Left cardiac atrium (tissue), 4 donors: ENCODE data around the gene CACNA2D4. TPM values are rescaled to one million over a fixed set of nuclear protein-coding genes. Genes with fewer than 3 reads are reported as not detected.
A peak's percentile ranks its signal among the peaks of the same experiment; 100 is the strongest.

Experiments used
- ATAC-seq, 2 donors: fragments of 200-7000 bp; cut with Tn5 transposase; one replicate each; pipeline ENCODE4 v1.9.1; 2020; ENCODE audit warnings: mild to moderate bottlenecking in 2 of 2, moderate library complexity in 2 of 2
- DNase-seq: peaks from one replicate; pipeline ENCODE4 v3.0.0-alpha.2; 2020
- intact Hi-C, 2 donors: fragments of 100-400 bp; cut with DNase I; formaldehyde crosslinking; loops; one replicate each; pipeline versions ENCODE4 v1.14.1 to v1.15.1; 2022 to 2023
- total RNA-seq, 2 donors: library from RNA; stranded (reverse); fragmentation: NEBNext Ultra II Directional; extraction: Animal tissue kit (Norgen Biotek cat#: 25700); gene quantifications; one replicate each; pipeline ENCODE4 v1.2.1, GENCODE V29; 2021
- donor health status: DM: no; HTN: yes; CAD: no.
- donor health status: DM: no; HTN: yes; CAD: no; lungs with severe emphysema.
- donor health status: DM: yes; HTN: yes; CAD: no.
- donor health status: Dilated cardiomyopathy.

Gene CACNA2D4
- total RNA-seq, 2 donors from 2014 or later, result 1.7 to 2.6 TPM

DNA sequence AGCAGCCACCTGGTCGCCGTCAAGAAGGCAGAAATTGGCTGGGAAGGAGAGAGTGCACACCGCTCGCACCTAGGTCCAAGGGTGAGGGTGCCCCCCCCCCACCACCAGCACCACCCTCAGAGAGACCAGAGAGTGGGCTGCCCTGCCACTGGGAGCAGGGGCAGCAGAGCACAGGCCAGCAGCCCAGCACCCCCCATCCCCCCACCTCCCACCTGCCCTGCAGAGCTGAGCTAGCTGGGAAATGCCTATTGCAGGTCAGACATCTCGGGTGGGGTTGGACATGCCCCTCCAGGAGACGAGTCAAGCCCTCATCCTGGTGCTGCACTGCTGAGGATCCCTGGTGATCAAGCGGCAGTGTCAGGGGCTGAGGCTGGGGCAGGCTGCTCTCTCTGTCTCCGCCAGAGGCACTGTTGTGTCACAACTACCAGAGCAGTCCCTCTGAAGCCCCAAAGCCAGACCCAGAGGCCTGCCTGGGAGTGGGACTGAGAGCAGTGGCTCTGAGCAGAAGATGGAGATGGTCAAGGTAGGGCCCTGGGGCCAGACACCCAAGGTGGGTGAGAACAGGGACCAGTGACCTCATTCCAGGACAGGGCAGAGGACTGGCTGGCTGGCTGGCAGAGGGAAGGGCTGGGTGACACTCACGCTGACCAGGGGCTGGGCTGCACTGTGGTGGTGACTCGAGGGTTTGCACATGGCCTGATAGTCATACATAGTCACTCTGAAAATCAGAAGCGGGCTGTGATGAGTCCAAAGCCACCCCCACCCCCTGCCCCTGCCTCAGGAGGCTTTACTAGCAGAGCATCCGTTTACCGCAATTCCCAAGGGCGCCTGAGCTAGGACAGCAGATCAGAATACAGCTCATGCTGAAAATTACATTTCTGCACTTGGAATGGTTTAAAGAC is 117.8 kb downstream of the CACNA2D4 start:
- no peak for ATAC-seq
- no peak for DNase-seq
- intact Hi-C loops, result no loop called here

DNA sequence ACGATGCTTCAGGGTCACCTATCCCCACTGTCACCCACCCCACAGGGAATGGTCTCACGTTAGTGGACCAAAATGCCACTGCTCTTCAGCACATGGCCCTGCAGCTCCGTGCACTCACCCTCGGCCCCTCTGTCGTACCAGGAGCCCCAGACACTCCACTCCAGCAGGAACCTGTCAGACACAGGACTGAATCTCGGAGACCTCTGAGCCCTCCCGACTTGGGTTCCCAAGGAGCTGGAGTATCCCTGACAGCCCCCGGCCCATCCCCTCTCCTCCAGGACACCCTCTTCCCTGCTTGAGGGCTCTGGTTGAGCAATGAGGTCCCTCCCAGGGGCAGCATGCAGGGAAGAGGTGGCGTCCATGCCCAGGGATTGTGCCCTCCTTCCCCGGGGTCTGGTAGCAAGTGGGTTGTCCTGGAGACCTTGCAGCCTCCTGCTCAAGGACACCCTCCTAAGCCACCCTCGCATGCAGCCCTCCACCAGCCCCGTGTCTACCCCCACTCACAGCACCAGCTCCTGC is 118.5 kb downstream of the CACNA2D4 start:
- DNase-seq (no peak), ATAC-seq (no peak)
- intact Hi-C loops, result loop anchor here (10.0 kb wide), 1 partner anchor 235 kb away; no protein-coding TSS in a partner anchor

DNA sequence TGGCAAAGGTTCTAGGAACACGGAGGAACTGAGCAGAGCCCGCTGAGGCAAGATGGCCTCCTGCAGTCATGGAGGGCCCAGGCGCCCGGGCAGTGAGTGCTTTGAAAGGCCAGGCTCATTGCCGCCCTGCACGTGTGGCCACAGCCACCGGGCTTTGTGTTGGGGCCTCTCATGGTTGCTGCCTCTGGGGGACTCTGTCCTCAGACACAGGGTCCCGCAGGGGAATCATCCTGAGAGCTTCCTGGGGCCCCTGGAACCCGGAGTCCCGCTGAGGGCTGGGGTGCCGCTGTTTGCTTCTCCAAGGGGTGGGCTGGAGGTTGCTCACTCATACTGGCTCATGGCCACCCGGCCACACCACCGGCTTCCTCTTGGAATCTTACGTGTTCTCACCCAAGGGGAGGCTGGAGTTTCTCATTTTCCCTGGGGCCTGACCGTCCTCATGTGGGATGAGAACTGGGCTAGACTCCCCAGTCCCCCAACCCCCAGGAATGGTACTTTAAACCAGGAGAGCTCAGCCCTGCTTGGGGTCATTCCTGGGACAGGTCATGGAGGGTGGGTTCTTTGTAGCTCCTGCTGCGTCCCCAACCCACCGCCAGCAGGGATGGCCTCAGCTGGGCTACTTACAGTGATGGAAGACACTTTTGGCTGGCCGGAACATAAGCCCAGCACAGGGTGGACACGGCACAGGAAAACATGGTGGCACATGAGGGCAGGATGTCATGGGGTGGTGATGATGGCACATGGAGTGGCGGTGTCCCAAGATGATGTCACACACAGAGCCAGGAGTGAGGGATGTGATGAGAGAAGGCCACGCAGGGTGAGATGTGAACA is 119.2 kb downstream of the CACNA2D4 start:
- intact Hi-C loops, result loop anchor here (10.0 kb wide), 1 partner anchor 236 kb away; no protein-coding TSS in a partner anchor
- ATAC-seq, result no peak
- no peak for DNase-seq

DNA sequence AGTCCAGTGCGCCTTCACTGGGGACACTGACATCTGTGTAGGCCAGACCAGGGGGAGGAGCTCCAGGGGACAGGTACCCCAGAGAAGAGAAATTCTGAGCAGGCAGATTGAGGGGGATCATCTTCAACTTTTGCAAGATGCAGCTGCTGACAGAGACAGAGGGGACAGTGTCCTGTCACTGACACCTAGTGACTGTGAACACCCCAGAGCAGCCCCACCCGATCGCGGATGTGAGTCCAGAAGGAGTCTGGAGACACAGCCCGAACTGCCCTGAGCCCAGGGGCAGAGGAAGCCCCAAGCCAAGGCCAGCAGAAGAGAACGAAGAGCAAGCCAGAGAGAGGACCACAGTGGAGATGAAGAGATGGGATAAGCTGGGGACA is 119.8 kb downstream of the CACNA2D4 start:
- ATAC-seq (no peak), DNase-seq (no peak)
- intact Hi-C loops, result loop anchor here (10.0 kb wide), 1 partner anchor 236 kb away; no protein-coding TSS in a partner anchor

DNA sequence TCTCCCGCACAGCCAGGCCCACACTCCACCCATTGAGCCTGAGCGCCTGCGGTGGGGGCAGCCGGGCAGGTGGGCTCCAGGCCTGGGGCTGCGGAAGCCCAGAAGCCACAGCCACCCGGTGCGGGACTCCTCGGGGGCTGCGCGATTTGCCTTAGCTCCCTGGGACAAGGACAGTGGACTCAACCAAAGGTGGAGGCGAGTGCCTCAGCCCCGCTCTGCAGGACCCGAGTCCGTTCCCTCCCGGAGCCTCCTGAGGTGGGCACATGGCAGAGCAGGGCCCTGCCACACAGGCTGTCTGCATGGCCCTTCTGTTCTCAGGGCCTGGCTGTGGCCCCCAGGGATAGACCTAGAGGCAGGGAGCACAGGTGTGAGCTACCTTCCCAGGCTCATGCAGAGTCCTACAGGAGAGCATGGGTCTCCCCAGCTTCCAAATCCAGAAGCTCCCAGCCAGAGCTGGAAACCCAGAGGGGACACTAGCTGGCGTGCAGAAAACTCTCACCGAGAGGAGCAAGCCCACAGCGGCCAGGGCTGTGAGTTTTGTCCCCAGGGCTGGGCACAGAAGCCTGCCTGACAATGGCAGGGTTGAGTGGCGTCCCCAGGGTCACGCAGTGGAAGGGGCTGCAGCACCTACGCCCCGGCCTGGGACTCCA is 120.3 kb downstream of the CACNA2D4 start:
- ATAC-seq (no peak), DNase-seq (no peak)
- intact Hi-C loops, result loop anchor here (2.0 to 10.0 kb wide), 2 partner anchors 141 to 237 kb away; no protein-coding TSS in a partner anchor

DNA sequence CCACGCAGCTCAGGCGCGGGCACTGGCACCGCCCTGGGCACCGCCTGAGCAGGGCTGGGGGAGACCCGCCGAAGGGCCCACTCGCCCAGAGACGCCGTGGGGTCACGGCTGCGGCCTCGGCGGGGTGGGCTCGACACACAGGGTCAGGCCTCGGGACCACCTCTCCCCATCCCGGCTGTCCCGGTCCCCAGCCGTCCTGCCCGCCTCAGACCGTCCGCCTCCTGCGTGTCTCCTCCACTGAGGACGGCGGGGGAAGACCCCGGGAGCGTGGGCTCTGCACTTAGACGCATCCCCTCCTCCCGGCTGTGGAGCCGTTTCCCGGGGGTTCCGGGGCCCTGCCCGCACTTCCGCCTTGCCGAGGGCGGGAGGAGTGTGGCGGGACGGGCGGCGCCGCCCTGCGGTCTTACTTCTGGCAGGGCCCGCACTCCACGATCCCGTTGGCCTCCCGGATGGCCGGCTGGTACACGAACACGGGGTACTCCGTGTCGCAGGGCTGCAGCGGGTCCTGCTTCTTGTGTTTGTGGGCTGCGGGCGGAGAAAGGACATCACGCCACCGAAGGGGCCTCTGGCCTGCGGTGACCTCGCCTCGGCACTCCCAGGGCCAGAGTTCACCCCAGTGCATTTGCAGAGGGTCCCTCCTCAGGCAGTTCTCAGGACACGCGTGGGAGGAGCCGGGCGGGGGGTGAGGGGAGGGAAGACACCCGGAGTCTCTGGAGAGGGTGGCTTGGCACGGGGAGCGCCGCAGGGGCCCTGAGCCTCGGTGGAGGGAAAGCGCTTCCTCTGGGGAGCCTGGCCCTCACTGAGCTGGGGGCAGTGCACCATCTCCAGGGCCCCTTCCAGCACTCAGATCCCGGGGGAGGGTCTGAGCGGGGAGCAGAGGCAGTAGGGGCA is 121.2 kb downstream of the CACNA2D4 start:
- DNase-seq (peak; percentile 78), ATAC-seq (peak; percentile 34 to 59)
- intact Hi-C loops, result loop anchor here (2.0 to 10.0 kb wide), 2 partner anchors 142 to 238 kb away; no protein-coding TSS in a partner anchor

DNA sequence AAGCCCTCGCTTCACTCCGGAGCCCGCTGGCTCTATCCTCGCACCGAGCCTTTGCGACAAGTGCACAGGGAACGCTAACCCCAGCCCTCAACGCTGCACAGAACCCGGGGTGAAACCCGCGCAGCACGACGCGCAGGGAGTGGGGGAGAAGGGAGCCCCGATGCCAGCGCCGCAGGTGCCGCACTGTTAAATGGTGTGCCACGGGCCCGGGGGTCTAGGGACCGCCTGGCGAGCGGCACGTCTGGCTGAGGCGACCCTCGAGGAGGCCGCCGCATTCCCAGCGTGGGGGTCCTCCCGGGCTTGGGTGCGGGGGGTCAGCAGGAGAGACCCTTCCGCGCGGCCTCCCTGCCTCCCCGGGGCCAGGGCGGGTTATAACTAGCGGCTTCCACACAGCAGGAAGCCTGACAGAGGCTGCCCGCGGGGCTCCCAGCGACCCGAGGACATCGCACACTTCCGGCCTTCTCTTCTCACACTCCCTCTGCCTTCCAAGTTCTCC is 121.9 kb downstream of the CACNA2D4 start:
- intact Hi-C loops, result loop anchor here (1.0 to 10.0 kb wide), 3 partner anchors 142 to 238 kb away; no protein-coding TSS in a partner anchor

DNA sequence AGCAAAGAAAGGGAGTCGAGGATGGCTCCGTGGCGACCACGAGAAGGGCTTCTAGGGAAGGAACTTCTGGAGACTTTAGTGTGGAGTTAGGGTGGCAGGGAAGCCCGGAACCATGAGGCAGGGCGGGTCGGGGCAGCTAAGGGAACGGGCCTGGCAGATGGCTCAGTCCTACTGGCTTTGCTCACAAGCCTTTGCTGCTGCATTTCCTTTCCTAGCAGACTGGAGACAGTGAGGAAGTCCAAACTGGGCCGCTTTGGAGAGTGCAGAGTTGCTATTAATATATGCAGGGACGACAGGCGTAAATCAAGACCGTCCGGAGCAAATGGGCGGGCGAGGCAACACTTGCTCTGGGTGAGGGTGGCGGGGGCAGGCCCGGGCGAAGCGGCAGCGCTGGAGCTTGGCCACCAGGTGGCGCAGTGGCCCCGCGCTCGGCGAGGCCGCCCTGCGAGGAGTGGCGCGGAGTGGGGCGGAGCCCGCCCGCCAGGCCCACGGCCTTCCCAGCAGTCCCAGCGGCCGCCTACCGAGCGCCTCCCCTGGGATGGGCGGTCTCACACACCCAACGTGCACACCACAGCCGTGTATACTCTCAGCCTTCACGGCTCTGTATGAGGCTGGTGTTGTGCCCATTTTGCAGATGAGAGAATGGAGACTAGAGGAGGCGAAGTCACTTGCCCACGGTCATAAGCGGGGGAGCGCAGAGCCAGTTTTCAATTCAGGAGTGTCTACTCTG is 122.5 kb downstream of the CACNA2D4 start:
- DNase-seq (peak; percentile 96), ATAC-seq (peak; percentile 95 to 97)
- intact Hi-C loops, result loop anchor here (1.0 to 10.0 kb wide), 3 partner anchors 143 to 239 kb away; no protein-coding TSS in a partner anchor

More for the DNA sequence above, 121.9 kb downstream of the CACNA2D4 start:
- peak; percentile 39 to 48 for ATAC-seq
- DNase-seq, result no peak

DNA sequence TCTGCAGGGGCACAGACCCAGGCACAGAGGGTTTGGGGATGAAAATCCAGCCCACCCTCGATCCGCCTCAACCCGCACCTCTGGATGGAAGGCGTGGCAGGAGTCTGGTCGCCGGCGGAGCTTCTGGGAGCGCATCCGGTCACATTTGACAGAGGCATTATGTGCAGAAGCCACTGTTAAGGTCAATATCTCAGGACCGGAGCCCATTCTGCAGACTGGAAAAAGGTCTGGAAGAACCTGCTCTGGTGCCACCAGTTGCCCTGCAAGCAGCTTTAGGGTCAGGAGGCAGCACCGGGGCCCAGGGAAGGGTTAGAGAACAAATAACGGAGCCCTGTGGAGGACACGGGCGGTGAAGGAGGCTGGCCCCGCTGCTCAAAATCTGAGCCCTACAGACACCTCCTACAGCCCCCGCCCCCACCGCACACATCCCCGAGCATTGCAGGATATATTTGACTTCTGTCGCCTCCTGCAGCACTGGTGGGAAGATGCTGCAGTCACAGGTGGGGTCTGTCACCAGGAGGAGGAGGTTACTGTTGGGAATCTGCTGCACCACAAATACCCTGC is 123.1 kb downstream of the CACNA2D4 start:
- no peak for DNase-seq
- ATAC-seq, result no peak
- intact Hi-C loops, result loop anchor here (10.0 kb wide), 1 partner anchor 239 kb away; no protein-coding TSS in a partner anchor

DNA sequence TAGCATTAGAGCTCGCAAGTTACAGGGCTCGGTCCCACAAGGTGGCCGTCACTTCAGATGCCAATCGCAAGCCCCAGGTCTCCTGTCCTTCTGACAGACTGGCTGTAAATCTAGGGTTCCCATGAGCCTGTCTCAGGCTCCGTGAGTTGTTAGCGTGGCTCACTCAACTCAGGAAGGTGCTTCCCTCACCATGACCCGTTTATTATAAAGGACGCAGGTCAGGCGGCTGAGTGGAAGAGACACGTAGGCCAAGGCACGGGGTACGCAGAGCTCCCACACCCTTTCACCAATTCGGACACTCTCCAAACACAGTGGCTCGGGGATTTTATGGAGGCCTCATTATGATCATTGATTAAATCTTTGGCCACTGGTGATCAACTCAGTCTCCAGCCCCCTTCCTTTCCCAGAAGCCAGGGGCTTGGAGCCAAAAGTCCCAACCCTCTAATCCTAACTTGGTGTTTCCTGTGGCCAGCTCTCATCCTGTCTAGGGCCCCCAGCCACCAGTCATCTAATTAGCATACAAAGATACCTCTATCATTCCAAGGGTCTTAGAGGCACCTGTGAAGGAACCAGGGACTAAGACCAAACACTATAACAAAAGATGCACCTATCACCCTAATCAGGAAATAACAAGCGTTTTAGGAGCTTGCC is 123.9 kb downstream of the CACNA2D4 start:
- ATAC-seq (no peak), DNase-seq (no peak)
- intact Hi-C loops, result loop anchor here (5.0 to 10.0 kb wide), 2 partner anchors 142 to 240 kb away; no protein-coding TSS in a partner anchor

DNA sequence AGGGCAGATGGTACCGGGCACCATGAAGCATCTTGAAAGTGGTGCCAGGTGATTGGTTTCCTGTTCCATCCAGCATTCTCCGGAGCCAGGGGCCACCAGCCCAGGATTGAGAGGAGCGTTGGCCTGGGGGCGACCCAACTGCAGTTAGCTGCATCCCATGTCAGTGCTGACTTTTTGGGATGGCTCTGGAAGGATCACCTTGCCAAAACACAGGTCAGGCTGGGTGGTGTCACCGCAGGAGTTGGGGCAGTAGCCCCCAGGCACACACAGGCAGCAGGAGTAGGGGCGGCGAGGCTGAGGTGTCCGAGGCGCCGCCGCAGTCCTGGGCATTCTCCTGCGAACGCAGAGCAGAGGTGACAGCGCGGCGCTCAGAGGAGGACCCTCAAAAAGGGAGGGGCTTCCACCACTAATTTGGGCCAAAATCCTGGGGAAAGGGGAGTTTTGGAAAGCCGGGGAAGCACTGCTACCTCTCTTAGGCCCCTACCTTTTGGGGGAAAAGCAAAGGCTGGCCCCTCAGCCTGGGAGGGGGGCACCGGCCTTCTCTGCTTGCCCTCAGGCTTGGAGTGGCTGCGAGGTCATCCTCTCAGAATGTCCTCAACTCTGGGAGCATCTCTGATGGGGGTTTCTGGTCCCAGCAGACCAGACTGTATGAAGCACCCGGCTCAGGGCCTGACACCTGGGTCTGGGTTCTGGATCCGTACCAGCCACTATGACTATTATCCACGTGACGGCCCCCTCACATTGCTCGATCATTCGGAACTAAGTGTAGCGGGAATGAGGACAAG is 124.8 kb downstream of the CACNA2D4 start:
- DNase-seq (no peak), ATAC-seq (no peak)
- intact Hi-C loops, result loop anchor here (5.0 to 10.0 kb wide), 2 partner anchors 141 to 241 kb away; no protein-coding TSS in a partner anchor

DNA sequence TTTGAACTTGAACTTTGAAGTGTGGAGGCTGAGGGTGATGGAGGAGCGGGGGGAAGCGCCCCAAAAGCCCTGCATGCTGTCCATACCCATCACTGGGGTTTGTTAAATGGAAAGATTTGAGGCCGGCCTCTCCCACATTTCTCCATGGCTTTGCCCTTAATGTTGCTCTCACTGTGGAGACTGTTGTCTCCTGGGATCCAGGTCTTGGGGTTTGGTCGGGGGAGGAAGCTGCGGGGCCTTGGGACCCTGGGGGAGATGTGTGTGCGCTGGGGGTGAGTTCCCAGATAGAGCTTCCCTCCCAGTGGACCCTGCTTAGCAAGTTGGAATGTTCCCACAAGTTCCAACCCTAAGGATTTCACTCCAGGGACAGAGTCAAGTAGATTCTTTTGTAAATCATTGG is 126.0 kb downstream of the CACNA2D4 start:
- DNase-seq, result no peak
- ATAC-seq, result no peak
- intact Hi-C loops, result loop anchor here (5.0 to 10.0 kb wide), 2 partner anchors 140 to 242 kb away; no protein-coding TSS in a partner anchor

DNA sequence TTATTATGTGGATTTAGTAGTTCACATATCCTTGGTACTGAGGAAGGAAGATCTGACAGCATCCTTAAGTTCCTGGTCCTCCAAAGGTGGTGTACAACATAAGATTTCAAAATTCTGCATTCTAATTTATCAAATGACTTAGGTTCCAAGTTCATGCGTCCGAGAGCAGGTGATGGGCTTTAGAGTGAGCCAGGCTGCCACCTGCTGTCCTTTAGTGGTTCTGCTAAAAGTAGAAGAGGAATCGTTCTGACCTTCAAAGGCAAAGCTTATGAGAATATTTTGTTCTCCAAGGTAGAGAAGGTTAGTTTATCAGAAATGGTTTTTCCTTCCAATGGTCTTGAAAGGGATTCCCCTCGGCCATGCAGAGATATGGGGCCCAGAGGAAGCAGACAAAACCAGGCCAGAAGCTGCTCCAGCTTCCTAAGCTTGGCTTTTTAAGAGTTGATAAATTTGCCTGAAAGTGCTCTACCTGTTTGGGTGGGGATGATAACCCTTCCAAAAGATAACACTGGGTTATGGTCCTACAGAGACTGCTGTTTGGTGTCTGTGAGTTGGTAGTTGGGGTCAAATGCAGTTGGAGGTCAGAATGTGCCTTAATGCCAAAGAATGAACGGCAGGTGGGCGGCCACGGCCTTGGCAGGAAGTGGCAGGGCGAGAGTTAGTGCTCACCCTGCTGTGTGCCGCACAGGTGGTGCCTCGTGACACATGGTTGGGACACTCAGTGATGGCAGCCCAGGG is 127.2 kb downstream of the CACNA2D4 start:
- intact Hi-C loops, result loop anchor here (5.0 to 10.0 kb wide), 2 partner anchors 139 to 244 kb away; no protein-coding TSS in a partner anchor
- ATAC-seq, result no peak
- DNase-seq, result peak; percentile 67

DNA sequence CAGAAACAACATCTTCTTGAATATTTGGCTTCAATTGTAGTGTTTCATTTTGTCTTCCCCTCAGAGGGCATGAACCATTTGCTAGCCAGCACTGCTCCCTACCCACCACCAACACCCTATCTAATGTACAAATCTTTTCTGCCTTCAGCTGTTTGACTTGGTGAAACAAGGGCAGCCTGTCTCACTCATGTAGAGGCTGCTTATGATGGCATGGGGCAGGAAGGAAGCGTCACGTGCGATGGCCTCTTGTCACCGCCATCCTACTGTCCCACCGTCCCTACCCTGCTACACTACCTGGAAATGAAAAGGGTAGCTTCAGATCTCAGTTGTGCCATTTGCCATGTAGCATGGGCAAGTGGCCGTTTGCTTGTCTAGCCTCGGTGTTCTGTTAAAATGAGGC is 128.0 kb downstream of the CACNA2D4 start:
- intact Hi-C loops, result loop anchor here (1.0 to 10.0 kb wide), 3 partner anchors 137 to 244 kb away; no protein-coding TSS in a partner anchor
- DNase-seq (no peak), ATAC-seq (no peak)
